ENCODE results near the gene DAB1. TPM values are rescaled to one million over a fixed set of nuclear protein-coding genes. Genes with fewer than 3 reads are reported as not detected.

Gene DAB1
- total RNA-seq, 1 donor from 2014 or later, result not detected

DNA sequence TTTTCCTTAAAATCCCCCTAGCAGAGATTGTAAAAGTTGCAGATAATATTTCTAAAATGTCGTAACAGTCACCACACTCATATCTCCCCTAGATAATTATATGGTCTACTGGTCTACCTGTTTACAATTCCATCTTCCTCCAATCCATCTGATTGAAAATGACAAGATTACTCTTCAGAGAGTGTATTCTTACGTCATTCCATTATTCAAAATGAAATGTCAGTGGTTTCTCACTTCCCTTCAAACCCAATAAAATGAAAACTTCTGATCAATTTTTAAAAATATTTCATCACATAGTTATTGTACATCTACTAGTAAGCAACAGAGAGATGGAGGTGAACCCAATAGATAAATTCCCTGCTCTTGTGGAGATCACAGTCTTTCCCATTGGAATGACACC, 255.9 kb downstream of the DAB1 start:
- no peak for DNase-seq (ENCODE audit: low read depth)

DNA sequence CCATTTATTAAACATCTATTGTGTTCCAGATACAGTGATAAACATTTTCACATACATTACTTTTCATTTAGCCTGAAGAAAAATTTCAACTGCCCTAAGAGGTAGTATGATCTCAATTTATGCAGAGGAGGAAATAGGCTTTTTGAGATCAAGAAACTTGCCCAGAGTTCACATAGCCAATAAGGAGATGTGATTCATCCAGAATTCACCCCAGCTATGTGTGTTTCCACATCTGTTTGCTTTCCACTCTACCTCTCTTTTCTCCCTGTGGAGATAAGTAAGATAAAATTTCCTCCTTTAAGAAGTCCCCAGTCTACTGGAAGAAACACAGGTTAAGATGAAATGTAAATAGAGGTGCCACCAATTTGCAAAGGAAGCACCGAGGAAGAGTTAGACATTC, 258.3 kb downstream of the DAB1 start:
- DNase-seq (ENCODE audit: low read depth), result no peak

DNA sequence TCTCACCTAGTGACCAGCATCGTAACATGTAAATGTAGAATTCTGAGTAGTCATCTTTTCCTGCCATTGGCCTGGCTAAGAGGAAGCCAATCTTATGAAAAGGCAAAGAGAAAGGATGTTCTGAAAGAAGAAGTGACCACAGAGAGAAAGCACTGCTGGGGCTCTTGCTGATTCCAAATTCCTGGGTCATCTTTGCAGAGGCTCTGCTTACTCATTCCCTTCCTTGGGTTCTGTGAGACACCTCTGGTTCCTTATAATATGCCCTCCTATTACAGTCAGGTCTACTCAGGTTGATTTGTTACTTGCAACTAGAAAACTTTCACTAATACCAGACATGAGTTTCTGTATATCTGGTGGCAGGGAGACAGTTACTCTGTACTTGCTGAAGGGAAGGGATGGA, 259.3 kb downstream of the DAB1 start:
- DNase-seq (ENCODE audit: low read depth), result no peak

DNA sequence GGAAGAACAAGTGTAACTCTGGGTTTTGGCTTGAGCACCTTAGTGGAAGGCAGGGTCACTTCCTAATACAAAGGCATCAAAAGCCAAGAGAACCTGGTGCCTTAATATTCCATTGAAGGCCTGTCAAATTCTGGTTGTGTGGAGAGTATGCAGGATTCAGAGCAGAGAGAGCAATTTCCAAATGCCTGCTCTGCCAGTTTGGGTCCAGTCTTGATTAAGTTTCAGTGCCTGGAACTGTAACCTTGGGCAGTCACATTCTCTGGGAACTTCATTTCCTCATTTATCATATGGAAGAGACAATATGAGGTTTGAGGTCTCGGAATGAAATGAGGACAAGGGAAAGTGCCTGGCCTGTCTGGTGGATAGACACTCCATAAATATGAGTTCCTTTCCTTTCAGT, 260.1 kb downstream of the DAB1 start:
- no peak for DNase-seq (ENCODE audit: low read depth)

DNA sequence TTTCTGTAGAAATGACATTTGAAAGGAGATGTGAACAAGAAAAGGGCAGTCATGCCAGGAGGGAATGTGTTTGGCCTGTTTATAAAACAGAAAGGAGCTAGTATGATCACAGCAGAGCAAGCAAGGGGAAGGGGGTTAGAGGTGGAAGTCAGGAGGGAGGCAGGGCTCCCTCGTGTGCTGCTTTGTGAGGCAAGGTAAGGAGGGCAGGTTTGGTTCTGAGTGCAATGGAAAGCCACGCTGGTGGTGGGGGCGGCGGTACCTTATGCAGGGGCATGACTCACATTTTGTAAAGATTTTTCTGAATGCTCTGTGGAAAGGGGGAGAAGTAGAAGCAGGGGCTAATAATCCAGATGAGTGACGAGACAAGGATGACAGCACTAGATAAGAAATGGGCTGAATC, 260.5 kb downstream of the DAB1 start:
- DNase-seq (ENCODE audit: low read depth), result no peak

DNA sequence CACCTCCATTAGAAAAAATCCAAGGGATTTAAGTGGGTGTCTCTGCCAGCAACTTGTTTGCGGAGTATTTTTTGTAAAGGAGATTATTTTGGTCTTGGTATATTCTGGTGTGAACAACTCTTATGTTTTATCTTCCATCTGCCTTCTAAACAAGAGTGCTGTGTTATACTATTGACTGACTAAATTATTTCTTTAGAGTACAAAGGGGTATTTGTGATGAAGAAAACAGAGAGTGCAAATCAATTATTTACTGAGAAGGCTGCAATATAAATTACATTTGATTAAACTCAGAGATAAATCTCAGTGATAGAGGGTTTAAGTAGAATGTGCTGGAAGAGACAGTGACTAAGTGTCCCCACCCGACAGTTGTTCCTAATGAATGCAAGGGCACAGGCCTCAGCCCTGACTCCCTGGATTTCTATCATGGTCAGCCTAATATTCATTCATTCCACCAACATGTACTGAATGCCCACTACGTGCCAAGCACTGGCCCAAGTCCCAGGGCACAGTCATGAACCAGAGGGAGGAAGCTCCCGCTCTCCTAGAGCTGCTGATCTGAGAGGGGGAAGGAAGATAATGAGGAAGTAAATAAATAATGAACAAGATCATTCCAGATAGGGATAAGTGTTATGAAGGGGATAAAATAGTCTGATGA, 261.1 kb downstream of the DAB1 start:
- no peak for DNase-seq (ENCODE audit: low read depth)

DNA sequence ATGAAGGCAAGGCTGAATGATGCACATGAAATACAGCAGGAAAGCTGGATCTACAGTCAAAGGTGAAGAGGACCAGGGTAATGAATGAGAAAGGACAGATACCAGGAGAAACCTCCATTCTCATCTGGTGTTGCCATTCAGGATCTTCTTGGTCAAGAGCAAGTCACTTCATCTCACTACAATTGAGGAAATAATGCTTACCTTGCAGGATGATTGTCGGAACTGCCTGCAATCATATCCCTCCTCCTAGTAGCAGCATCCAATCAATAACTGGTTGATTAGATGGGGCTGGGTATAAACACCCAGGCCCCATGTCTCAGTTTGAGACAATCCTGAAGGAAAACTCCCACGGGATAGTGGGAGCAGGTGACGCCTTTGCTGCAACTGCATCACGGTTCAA, 263.3 kb downstream of the DAB1 start:
- no peak for DNase-seq (ENCODE audit: low read depth)

DNA sequence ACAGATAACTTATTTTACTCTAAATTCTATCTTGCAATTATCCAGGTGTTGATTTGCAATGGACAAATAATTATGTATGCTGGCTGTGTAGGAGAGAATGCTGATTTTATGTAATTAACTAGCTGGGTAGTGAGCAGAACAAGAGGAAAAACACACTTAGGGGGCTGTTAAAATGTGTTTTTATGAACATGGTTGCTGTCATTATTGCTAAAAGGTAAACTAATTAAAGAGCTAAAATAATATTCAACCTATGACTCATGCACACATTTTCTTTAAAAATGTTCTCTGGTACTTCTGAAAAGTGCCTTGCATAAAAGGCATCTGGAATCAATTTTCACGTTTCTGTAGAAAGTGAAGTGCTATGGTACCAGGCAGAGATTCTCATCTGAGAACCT, 265.3 kb downstream of the DAB1 start:
- no peak for DNase-seq (ENCODE audit: low read depth)

DNA sequence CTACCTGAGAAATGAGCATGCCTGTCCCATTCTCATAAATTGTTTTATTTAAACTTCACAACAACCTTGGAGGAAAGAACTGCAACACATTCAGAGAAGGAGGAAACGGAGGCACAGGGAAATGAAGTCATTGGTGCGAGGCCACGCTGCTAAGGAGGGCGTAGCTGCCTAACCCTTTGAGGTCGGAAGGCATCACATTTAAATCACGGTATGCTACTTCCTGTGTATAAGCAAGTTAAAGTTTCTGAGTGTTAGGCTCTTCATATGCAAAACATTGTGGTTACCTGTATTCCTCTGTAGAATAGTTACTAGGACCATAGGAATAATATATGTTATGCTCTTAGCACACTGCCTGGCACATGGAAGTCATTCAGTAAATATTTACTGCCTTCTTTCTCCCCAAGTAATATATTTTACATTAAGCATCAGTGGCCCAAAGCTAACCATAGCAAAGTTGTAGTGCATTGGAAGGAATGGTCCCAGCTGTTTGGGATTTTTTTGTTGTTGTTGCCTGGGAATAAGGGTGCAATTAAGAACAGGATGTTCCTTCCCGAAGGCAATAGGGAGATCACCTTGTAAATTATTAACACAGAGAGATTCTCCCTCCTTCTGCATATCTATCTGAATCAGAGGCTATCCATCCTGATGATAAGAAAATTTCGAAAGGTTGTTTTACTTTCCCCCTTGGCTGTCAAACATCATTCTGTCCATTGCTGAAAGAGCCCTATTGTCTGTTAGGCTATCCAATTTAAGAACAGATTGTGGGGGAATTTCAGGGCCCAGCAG, 265.8 kb downstream of the DAB1 start:
- no peak for DNase-seq (ENCODE audit: low read depth)

DNA sequence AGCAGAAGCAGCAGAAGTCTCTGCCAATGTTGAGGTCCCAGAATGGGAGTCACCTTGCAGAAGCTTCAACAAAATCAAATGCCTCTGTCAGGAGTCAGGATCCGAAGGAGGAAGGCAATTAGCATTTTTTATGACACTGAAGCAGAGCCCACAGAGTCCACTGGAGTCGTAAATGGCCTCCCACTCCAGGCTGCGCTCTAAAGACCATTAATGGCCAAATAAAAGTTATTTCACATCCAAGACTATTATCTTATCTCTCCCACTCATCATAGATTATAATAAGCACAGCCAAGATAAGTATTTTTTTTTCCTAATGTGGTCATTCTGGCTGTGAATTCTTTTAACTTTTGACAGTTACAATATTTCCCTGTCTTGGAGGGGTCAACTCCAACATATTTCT, 267.0 kb downstream of the DAB1 start:
- no peak for DNase-seq (ENCODE audit: low read depth)

DNA sequence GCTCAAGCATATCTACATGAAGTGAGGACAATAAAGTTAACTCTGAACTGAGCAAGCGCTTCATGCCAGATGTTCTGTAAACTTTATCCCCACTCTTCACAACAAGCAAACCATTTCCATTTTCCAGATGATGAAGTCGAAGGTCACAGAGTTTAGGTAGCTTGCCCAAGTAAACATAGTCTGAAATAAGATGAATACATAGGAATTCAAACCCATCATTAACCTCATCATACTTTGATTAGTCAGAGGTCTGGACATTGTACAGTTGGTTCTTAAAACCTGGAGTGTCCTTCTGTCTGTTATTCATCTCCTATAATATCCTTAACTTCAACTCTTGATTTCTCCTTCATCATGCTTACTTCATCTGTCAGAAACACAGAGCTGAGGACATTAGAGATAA, 277.8 kb downstream of the DAB1 start:
- no peak for DNase-seq (ENCODE audit: low read depth)

DNA sequence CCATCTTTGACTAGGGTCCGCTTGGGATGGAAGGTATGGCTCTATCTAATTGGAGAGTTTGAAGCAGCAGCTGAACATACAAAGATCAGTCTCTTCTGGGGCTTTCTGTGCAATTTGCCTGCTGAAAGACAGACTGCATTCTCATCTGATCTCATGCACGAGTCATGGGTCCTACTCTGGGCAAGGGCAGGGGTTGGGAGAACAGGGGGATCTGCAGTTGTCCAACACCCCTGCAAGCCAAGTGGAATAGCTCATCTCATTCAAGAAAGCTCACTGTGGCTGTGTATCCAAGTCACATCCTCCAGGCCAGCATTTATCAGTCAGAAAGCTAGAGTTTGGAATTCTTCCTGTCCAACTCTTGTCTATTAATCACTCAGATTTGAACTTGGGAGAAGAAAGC, 280.9 kb downstream of the DAB1 start:
- no peak for DNase-seq (ENCODE audit: low read depth)

DNA sequence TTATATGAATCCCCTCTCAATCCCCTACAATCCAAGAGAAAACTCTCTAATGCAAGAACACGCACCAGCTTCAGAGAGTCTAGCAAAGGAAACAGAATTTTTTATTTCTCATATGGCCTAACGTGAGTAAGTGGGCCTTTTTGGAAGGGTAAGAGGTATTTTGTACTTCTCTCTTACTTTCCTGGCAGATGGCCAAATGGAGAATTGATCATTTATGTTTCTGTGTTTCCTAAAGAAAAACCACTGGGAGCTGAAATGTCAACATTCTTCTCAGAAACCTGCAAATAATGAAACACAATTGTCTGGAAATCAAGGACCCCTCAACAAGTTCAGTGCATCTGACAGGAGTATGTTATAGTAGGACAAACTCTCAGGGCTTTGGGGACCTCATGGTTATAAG, 281.7 kb downstream of the DAB1 start:
- DNase-seq (ENCODE audit: low read depth), result no peak

DNA sequence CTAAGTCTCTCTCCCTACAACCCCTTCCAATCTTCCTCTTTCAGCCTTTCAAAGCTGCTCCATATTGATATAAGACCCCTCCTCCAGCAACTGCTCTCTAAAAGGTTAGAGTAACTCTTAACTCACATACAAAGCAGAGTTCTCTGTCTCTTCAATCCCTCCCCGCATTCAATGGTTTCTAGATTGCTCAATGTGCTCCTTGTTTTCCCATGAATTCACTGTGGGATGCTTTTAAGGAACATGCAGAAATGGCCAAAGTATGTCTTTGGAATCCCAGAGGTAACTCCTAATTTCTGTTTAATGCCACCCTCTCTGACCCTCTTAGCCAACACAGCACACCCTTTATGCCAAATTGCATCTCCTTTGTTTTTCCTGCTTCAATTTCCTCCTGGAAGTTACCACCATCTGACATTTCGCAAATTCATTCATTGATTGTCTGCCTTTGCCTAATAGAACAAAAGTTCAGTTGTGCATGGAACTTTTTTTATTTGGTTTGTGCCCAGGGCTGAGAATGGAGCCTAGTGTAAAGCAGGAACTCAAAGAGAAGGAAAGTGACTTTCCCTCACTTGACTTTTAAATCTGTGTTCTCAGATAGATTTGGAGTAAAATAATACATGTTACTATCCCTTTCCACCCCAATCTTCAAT, 285.3 kb downstream of the DAB1 start:
- DNase-seq (ENCODE audit: low read depth), result no peak

DNA sequence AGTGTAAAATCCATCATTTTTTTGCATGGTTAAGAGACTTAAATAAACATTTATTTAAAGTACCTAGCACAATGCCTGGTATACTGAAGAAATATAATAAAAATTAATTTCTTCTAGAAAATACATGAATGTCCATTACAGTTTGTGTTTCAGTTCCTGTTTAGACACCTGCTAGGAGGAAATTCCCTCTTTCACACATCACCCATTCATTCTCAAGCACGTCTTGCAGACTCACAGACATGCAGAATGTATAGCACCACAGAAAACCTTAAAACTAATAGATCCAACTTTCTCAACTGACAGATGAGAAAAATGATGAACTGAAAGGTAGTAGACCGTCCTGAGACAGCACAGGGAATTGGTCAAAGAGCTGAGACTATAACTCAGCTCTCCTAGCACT, 285.9 kb downstream of the DAB1 start:
- DNase-seq (ENCODE audit: low read depth), result no peak

DNA sequence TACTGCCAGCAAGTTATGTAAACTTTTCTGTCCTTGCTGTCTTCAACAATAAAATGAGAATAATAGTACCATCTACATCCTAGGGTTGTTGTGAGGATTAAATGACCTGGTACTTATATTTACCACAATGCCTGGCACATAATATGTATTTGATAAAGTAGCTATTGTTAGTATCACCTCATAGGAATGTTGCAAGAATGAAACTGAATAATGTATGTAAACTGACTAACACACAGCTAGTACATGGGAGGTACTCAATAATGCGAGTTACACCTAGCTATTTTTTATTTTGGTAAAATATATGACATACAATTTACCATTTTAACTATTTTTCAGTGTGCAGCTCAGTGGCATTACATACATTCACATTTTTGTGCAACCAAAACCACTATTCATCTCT, 289.1 kb downstream of the DAB1 start:
- DNase-seq (ENCODE audit: low read depth), result no peak

DNA sequence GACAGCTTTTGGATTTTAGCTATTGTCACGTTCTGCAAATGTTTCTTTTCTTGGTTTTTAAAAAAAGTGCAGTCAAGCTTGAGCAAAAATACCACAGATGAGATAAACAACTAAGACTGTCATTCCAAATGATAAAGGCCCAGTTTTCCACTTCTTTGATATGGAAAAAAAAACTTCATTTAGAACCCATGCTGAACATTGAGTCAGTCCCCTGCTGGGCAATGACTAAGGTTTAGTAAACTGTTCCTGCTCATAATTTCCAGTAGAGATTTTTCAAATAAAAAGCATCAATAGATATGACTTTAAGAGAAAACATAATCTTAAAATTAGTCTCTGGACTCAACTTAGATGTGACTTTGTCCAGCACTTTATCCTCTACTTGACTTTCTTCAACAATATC, 290.2 kb downstream of the DAB1 start:
- no peak for DNase-seq (ENCODE audit: low read depth)

DNA sequence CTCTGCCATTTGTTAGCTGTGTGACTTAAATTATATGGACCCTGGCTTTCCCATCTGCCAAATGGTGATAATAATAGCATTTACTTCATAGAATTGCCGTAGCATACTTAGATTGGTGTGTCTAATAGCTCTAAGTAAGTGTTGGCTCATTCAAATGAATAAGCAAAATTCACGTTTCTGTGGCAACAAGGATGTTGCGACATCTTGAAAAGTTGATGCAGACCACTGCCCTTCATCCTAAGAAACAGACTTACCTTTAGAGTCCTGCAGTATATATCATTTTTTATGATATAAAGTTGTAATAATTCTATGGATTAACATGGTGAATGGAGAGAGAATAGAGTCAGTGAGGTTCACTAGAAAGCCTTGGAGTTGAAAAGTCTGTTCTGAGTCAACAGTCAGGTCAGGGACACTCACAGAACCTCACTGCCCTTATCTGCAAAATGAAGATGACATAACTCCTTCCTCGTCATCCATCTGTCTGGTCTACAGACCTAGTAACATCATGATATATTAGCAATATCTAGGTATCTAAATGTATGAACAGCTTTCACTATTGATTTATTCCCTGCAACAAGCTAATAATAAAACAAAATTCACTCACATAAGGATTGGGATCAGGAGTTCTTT, 290.8 kb downstream of the DAB1 start:
- DNase-seq (ENCODE audit: low read depth), result no peak

DNA sequence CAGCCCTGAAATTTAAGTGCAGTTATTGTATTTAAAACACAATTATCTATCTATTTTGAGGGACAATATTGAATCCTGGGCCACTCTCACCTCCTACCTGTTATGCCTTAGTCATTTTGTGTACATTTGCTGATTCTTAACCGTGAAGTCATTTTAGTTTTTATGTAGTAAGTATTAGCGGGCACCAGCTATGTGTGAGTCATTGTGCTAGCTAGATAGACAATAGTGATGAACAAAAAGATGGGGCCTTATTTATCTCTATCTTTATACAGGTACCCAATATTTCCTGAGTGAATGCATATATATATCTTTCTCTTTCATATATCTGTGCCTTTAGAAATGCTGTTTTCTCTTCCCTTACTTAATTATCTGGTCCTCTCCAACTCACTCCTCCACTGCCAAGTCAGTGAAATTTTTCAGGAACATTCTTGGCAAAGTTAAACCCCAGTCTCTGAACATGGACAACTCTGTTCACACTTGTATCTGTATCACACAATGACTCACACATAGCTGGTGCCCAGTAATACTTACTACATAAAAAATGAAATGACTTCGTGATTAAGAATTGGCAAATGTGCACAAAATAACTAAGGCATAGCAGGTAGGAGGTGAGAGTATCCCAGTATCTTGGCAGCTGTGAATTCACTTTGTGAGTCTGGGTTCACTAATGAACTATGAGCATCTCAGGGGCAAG, 292.0 kb downstream of the DAB1 start:
- no peak for DNase-seq (ENCODE audit: low read depth)

DNA sequence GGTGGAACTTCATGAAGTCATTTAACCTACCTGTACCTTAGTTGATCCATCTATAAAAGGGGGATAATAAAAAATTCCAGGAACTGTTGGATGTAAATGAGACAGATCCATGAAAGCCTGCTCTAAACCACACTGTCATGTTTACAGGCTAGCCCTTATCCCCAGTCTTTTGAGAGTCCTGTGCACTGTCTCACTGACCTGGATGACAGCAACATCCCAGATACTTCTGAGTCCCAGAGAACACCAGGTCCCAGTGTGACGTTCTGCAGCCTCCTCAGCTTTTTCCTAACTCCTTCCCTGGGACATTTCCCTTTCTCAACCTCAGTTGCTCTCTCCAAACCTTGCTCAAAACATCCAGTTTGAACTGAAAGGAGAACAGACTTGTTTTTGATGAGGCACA, 292.6 kb downstream of the DAB1 start:
- no peak for DNase-seq (ENCODE audit: low read depth)

DNA sequence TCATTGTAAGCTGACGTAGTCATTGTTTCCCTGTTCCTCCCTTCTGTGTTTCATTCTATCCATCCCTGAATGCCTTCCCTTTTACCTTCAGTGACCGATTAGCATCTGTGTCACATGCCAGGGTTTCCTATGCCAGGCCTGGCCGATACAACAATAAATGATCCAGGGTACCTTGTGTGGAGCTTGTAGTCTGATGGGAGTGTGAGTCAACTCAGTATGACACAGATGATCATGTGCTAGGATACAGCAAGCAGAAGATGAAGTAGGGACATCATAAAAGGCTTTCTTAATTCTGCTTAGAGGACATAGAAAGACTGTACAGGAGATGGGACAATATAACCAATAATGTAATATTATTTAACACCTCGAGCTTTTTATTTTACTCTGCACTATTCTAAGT, 294.0 kb downstream of the DAB1 start:
- no peak for DNase-seq (ENCODE audit: low read depth)

DNA sequence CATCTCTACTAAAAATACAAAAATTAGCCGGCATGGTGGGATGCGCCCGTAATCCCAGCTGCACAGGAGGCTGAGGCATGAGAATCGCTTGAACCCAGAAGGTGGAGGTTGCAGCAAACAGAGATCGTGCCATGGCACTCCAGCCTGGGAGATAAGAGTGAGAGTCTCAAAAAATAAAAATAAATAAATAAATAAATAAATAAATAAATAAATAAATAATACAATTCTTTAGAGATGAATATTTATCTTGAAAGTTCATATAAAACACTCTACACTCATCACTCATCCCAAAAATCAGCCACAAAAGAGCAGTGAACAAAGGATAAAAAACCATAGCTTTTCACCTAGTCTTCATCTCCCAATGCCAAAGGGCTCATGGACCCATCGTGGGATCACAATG, 295.9 kb downstream of the DAB1 start:
- no peak for DNase-seq (ENCODE audit: low read depth)

All from myocyte (in vitro differentiated cells).